GM11168 (cell line): Measurements from ENCODE around the gene CFAP97.
"Not testable (repeated sequence)": the region's sequence is repeated elsewhere in the genome, so short reads cannot be mapped to it uniquely, and the experiment has no call there.

Experiments
- in situ Hi-C: fragments of 300-500 bp; cut with MboI; formaldehyde crosslinking; loops from one replicate; pipeline ENCODE4 v1.12.0; 2022; ENCODE audit warnings: low sequenced_read_pairs; ENCODE audit not compliant: unreplicated experiment

CFAP97 gene

GRCh38 chr4:185202984-185203485, 765 bp downstream of the CFAP97 start:
- in situ Hi-C loops = no loop called here

GRCh38 chr4:185201977-185202962, 1.5 kb downstream of the CFAP97 start:
- in situ Hi-C loops = no loop called here

GRCh38 chr4:185198189-185198588, 5.6 kb downstream of the CFAP97 start:
- in situ Hi-C loops = not testable (repeated sequence)

GRCh38 chr4:185196437-185196836, 7.4 kb downstream of the CFAP97 start:
- in situ Hi-C loops = no loop called here

DNA sequence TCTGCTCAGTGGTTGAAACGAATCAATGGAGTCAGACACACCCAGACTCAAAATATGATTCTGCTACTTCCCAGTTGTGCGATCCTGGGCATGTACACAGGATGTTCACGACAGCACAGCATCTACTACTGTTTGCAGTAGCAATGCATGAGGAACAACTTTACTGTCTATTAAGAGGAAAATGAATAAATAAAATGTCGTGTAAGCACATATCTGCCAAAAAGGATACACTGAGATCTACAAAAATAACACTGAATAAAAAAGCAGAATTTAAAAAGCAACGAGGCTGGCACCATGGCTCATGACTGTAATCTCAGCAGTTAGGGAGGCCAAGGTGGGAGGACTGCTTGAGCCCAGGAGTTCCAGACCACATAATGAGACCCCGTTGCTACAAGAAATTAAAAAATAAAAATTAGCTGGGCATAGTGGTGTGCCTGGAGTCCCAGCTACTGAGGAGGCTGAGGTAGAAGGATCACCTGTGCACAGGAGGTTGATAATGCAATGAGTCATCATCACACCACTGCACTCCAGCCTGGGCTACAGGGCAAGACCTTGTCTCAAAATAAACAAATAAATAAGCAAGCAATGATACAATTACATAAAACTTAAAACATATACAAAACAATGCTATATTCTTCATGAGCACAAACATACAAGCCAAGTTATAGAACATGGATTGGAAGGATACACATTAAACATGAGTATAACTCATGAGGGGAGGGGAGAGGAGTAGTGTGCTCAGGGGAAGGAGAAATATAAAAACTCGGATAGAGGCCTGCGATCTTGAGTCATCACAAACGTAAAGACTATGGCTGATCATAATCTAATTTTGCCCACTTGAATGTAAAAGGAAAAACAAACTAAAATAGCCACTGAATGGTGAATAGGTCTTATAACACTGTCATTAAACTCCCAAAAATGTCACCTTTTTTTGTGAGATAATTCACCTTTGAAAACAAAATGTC, 8.6 kb downstream of the CFAP97 start:
- in situ Hi-C loops = no loop called here

GRCh38 chr4:185192059-185192458, 11.7 kb downstream of the CFAP97 start:
- in situ Hi-C loops = no loop called here

DNA sequence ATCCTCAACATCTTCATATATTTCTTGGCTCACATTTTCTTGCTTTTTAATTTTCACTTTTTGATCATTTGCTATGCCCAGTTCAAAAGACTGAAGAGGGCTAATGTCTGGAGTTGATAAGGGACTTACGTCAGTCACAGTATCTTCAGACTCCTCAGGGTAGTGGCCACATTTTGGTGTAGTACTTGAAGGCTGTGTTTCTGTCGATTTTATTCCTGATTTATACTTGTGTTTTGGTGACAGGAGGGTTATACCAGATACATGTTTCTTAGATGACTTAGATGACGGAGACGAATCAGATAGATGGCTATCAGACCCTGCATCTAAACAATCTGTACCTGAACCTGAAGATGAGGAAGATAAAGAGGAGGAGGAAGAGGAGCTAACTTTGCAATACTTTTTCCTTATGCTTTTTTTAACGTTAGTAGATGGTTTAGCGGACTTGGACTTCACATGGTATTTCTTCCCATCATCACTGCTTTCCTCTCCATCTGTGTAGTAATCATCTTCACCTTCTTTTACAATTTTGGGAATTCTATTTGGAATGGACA, 13.4 kb downstream of the CFAP97 start:
- in situ Hi-C loops = no loop called here

GRCh38 chr4:185189606-185190305, 14.0 kb downstream of the CFAP97 start:
- in situ Hi-C loops = no loop called here

DNA sequence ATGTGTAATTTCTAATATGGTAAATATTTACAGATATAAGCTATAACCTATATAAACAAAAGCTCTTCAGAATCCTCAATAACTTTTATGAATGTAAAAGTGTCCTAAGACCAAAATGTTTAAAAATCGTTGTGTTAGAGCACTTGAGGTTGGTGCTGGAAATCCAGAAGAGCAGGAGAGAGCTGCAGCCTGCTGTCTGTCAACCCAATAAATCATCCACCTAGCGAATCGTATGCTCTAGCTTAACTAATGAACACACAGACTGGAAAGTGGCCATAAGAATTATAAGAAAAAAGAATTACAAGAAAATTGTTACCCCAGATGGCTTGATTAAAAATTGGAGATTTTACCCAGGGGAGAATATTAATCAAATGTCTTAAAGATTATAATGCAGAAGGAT, 17.0 kb downstream of the CFAP97 start:
- in situ Hi-C loops = no loop called here

- in situ Hi-C loops = no loop called here
Observed at GRCh38 chr4:185183622-185184281, 20.0 kb downstream of the CFAP97 start.

- in situ Hi-C loops = no loop called here
Observed at GRCh38 chr4:185182239-185182638, 21.6 kb downstream of the CFAP97 start.

- in situ Hi-C loops = no loop called here
Observed at GRCh38 chr4:185179488-185179887, 24.3 kb downstream of the CFAP97 start.

DNA sequence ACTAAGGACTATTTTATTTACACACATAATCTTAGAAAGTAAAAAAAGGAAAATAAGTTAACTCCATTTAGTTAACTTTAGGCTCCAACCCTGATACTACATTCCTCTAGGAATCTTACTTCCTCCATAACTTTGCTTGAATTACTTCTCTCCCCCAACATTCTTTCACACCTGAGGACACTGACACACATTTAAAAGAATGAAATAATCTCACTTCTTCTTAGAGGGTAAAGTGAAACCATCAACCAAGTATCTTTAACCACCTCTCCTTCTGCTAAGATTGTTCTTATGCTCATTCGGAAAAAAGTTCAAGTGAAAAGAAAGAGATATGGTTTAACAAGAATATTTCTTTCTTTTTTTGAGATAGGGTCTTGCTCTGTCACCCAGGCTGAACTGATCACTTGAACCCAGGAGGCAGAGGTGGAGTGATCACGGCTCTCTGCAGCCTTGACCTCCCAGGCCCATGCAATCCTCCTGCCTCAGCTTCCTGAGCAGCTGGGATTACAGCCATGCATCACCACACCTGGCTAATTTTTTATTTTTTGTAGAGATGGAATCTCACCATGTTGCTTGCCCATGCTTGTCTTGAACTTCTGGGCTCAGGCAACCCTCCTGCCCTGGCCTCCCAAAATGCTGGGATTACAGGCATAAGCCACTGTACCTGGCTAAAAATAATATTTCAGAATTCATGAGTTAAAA, 32.3 kb downstream of the CFAP97 start:
- in situ Hi-C loops = no loop called here

DNA sequence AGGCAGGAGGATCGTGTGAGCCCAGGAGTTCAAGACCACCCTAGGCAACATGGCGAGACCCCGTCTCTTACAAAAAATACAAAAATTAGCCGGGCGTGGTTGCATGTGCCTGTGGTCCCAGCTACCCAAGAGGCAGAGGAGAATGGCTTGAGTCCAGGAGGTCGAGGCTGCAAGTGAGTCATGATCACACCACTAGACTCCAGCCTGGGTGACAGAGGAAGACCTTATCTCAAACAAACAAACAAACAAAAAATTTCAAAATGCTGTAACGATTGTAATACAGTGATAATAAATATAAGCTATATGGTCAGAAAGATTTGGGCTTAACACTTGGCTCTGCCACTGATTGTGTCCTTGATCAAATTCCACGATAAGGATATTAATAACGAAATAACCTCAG, 36.6 kb downstream of the CFAP97 start:
- in situ Hi-C loops = no loop called here

- in situ Hi-C loops = no loop called here
Observed at GRCh38 chr4:185165605-185166063, 38.2 kb downstream of the CFAP97 start.

DNA sequence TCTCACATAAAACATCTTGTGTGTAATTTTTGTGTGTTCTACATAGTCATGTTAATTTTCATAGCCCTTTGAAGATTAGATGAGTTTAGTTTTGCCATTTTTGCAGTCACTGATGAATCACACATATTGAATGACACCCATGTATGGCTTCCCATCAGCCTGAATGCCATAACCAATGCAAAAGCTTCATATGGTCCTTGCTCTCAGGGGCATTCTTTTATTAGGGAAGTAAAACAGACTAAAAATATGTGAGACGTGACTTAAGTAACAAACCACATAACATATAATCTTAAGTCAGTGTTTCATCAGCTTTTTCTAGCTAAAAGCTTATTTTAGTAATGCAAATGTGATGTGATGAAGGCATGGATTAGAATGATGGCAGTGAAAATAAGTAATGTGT, 52.5 kb downstream of the CFAP97 start:
- in situ Hi-C loops = no loop called here

- in situ Hi-C loops = no loop called here
Observed at GRCh38 chr4:185149392-185149791, 54.4 kb downstream of the CFAP97 start.

DNA sequence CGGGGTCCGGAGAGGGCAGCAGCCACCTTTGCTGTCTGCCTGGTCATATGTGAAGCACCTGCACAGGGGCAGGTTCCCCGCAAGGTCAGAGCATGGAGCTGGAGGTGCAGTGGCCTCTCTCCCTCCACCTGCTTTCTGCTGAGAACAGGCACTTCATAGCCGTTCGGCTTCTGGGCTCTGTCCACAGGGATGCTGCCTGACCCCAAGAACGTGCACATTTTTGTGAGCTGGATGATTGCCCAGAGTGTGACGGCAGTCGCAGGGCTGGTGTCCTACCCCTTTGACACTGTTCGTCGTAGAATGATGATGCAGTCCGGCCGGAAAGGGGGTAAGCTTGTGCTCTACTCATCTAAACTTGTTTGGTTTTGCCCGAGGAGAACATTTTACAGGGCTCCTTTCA, 58.2 kb downstream of the CFAP97 start:
- in situ Hi-C loops = no loop called here
